ENCODE measurements around the gene TESMIN. TPM values are rescaled to one million over a fixed set of nuclear protein-coding genes. Genes with fewer than 3 reads are reported as not detected.

The TESMIN gene
- total RNA-seq, 1 experiment from 2014 or later = 4.5 TPM

GRCh38 chr11:68762481-68762880, 11.2 kb upstream of the TESMIN start:
- no peak for DNase-seq (ENCODE audit: low spot score)

GRCh38 chr11:68761801-68762200, 10.5 kb upstream of the TESMIN start:
- no peak for DNase-seq (ENCODE audit: low spot score)

- no peak for DNase-seq (ENCODE audit: low spot score)
Observed at GRCh38 chr11:68759991-68760390, 8.7 kb upstream of the TESMIN start.

- DNase-seq (ENCODE audit: low spot score) = no peak
Observed at GRCh38 chr11:68757711-68758110, 6.4 kb upstream of the TESMIN start.

GRCh38 chr11:68756171-68756766, 4.9 kb upstream of the TESMIN start:
- DNase-seq (ENCODE audit: low spot score) = no peak

- no peak for DNase-seq (ENCODE audit: low spot score)
Observed at GRCh38 chr11:68753300-68753699, 2.0 kb upstream of the TESMIN start.

GRCh38 chr11:68751004-68751325, 355 bp downstream of the TESMIN start:
- no peak for DNase-seq (ENCODE audit: low spot score)

GRCh38 chr11:68750195-68751003, 921 bp downstream of the TESMIN start:
- DNase-seq (ENCODE audit: low spot score) = no peak

- no peak for DNase-seq (ENCODE audit: low spot score)
Observed at GRCh38 chr11:68749229-68750123, 1.8 kb downstream of the TESMIN start.

GRCh38 chr11:68748061-68748460, 3.3 kb downstream of the TESMIN start:
- no peak for DNase-seq (ENCODE audit: low spot score)

GRCh38 chr11:68743539-68743938, 7.8 kb downstream of the TESMIN start:
- no peak for DNase-seq (ENCODE audit: low spot score)

GRCh38 chr11:68741463-68741862, 9.9 kb downstream of the TESMIN start:
- DNase-seq (ENCODE audit: low spot score) = no peak

GRCh38 chr11:68735646-68736045, 15.7 kb downstream of the TESMIN start:
- DNase-seq (ENCODE audit: low spot score) = no peak

- DNase-seq (ENCODE audit: low spot score) = no peak
Observed at GRCh38 chr11:68735125-68735524, 16.2 kb downstream of the TESMIN start.

GRCh38 chr11:68734111-68734510, 17.2 kb downstream of the TESMIN start:
- no peak for DNase-seq (ENCODE audit: low spot score)

GRCh38 chr11:68727783-68728182, 23.5 kb downstream of the TESMIN start:
- DNase-seq (ENCODE audit: low spot score) = no peak

- no peak for DNase-seq (ENCODE audit: low spot score)
Observed at GRCh38 chr11:68724293-68724692, 27.0 kb downstream of the TESMIN start.

- no peak for DNase-seq (ENCODE audit: low spot score)
Observed at GRCh38 chr11:68722143-68722542, 29.2 kb downstream of the TESMIN start.

GRCh38 chr11:68721075-68721474, 30.2 kb downstream of the TESMIN start:
- no peak for DNase-seq (ENCODE audit: low spot score)

- no peak for DNase-seq (ENCODE audit: low spot score)
Observed at GRCh38 chr11:68715456-68716122, 35.7 kb downstream of the TESMIN start.

- no peak for DNase-seq (ENCODE audit: low spot score)
Observed at GRCh38 chr11:68714060-68714856, 37.1 kb downstream of the TESMIN start.
